Measurements from ENCODE around the gene CFAP119.

Gene CFAP119

DNA sequence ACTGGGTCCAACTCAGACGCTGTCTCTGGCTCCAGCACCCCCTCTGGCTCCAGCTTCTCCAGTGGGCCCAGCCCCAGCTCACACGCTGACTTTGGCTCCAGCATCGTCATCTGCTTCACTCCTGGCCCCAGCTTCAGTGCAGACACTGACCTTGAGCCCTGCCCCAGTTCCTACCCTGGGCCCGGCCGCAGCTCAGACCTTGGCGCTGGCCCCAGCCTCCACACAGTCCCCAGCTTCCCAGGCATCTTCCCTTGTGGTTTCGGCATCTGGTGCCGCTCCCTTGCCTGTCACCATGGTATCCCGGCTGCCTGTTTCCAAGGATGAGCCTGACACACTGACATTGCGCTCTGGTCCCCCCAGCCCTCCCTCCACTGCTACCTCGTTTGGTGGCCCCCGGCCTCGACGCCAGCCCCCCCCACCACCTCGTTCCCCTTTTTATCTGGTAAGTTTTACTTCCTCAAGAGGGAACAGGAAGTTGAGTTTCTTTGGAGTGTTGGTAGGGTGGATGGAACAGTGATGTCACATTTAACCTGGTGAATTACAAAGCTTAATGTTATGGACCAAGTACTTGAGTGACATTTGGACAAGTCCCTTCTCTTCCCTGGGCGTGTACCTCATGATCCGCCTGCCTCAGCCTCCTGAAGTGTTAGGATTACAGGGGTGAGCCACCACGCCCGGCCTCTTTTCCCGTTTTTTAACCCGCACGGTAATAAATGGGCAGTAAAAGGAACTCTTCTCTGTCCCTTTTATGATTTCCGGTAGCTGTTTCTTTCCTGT is 37.0 kb downstream of the CFAP119 start:
- Histone ChIP-seq H3K4me1 (ENCODE audit: control insufficient read depth, insufficient read depth, low read length) (peaks cover 4% of the 10 kb centered on the region), H3K9me3 (ENCODE audit: control insufficient read depth, insufficient read depth, low read length) (no peaks in the 10 kb centered on the region), H3K4me3 (ENCODE audit: low read depth, low read length) (no peak overlapping the region), H3K27me3 (ENCODE audit: control insufficient read depth, insufficient read depth, low read length) (no peaks in the 10 kb centered on the region), H3K36me3 (ENCODE audit: control insufficient read depth, insufficient read depth, low read length) (peaks cover 63% of the 10 kb centered on the region), H3K9ac (ENCODE audit: low read depth, low read length) (no peak overlapping the region)

GRCh38 chr16:30723725-30724355 is 38.0 kb downstream of the CFAP119 start:
- Histone ChIP-seq H3K4me1 (ENCODE audit: control insufficient read depth, insufficient read depth, low read length) (peaks cover 4% of the 10 kb centered on the region), H3K36me3 (ENCODE audit: control insufficient read depth, insufficient read depth, low read length) (peaks cover 60% of the 10 kb centered on the region), H3K27me3 (ENCODE audit: control insufficient read depth, insufficient read depth, low read length) (no peaks in the 10 kb centered on the region)

DNA sequence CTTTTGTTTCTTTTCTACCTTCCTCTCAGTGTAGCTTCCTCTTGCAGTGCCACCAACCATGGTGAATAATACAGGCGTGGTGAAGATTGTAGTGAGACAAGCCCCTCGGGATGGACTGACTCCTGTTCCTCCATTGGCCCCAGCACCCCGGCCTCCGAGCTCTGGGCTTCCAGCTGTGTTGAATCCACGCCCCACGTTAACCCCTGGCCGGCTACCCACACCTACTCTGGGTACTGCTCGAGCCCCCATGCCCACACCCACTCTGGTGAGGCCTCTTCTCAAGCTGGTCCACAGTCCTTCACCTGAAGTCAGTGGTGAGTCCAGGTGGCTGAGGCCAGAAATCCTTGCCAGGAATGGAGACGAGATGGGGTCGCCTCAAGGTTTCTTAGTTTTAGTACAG is 38.9 kb downstream of the CFAP119 start:
- H3K27me3 ChIP-seq (ENCODE audit: control insufficient read depth, insufficient read depth, low read length): no peaks in the 10 kb centered on the region
- H3K9ac ChIP-seq (ENCODE audit: low read depth, low read length): no peak overlapping the region
- H3K36me3 ChIP-seq (ENCODE audit: control insufficient read depth, insufficient read depth, low read length): peaks cover 63% of the 10 kb centered on the region
- H3K4me1 ChIP-seq (ENCODE audit: control insufficient read depth, insufficient read depth, low read length): no peaks in the 10 kb centered on the region
- H3K9me3 ChIP-seq (ENCODE audit: control insufficient read depth, insufficient read depth, low read length): no peaks in the 10 kb centered on the region
- H3K4me3 ChIP-seq (ENCODE audit: low read depth, low read length): no peak overlapping the region

More at GRCh38 chr16:30723725-30724355, 38.0 kb downstream of the CFAP119 start:
- no peak overlapping the region for H3K9ac ChIP-seq (ENCODE audit: low read depth, low read length)
- H3K9me3 ChIP-seq (ENCODE audit: control insufficient read depth, insufficient read depth, low read length): no peaks in the 10 kb centered on the region
- H3K4me3 ChIP-seq (ENCODE audit: low read depth, low read length): no peak overlapping the region

GRCh38 chr16:30722443-30722842 is 39.4 kb downstream of the CFAP119 start:
- Histone ChIP-seq H3K9ac (ENCODE audit: low read depth, low read length) (no peak overlapping the region), H3K36me3 (ENCODE audit: control insufficient read depth, insufficient read depth, low read length) (peaks cover 63% of the 10 kb centered on the region), H3K27me3 (ENCODE audit: control insufficient read depth, insufficient read depth, low read length) (no peaks in the 10 kb centered on the region), H3K9me3 (ENCODE audit: control insufficient read depth, insufficient read depth, low read length) (no peaks in the 10 kb centered on the region), H3K4me1 (ENCODE audit: control insufficient read depth, insufficient read depth, low read length) (no peaks in the 10 kb centered on the region), H3K4me3 (ENCODE audit: low read depth, low read length) (no peak overlapping the region)

GRCh38 chr16:30721606-30722005 is 40.3 kb downstream of the CFAP119 start:
- Histone ChIP-seq H3K36me3 (ENCODE audit: control insufficient read depth, insufficient read depth, low read length) (peaks cover 65% of the 10 kb centered on the region), H3K9me3 (ENCODE audit: control insufficient read depth, insufficient read depth, low read length) (no peaks in the 10 kb centered on the region), H3K4me3 (ENCODE audit: low read depth, low read length) (no peak overlapping the region), H3K4me1 (ENCODE audit: control insufficient read depth, insufficient read depth, low read length) (no peaks in the 10 kb centered on the region), H3K27me3 (ENCODE audit: control insufficient read depth, insufficient read depth, low read length) (no peaks in the 10 kb centered on the region), H3K9ac (ENCODE audit: low read depth, low read length) (no peak overlapping the region)

GRCh38 chr16:30721167-30721566 is 40.7 kb downstream of the CFAP119 start:
- no peaks in the 10 kb centered on the region for H3K4me1 ChIP-seq (ENCODE audit: control insufficient read depth, insufficient read depth, low read length)
- H3K9ac ChIP-seq (ENCODE audit: low read depth, low read length): no peak overlapping the region
- H3K36me3 ChIP-seq (ENCODE audit: control insufficient read depth, insufficient read depth, low read length): peaks cover 65% of the 10 kb centered on the region

GRCh38 chr16:30720694-30721093 is 41.2 kb downstream of the CFAP119 start:
- H3K36me3 ChIP-seq (ENCODE audit: control insufficient read depth, insufficient read depth, low read length): peaks cover 70% of the 10 kb centered on the region
- no peak overlapping the region for H3K9ac ChIP-seq (ENCODE audit: low read depth, low read length)
- H3K27me3 ChIP-seq (ENCODE audit: control insufficient read depth, insufficient read depth, low read length): no peaks in the 10 kb centered on the region
- H3K4me1 ChIP-seq (ENCODE audit: control insufficient read depth, insufficient read depth, low read length): no peaks in the 10 kb centered on the region
- no peak overlapping the region for H3K4me3 ChIP-seq (ENCODE audit: low read depth, low read length)
- H3K9me3 ChIP-seq (ENCODE audit: control insufficient read depth, insufficient read depth, low read length): no peaks in the 10 kb centered on the region

More at GRCh38 chr16:30721167-30721566, 40.7 kb downstream of the CFAP119 start:
- Histone ChIP-seq H3K9me3 (ENCODE audit: control insufficient read depth, insufficient read depth, low read length) (no peaks in the 10 kb centered on the region), H3K27me3 (ENCODE audit: control insufficient read depth, insufficient read depth, low read length) (no peaks in the 10 kb centered on the region), H3K4me3 (ENCODE audit: low read depth, low read length) (no peak overlapping the region)

GRCh38 chr16:30720086-30720485 is 41.8 kb downstream of the CFAP119 start:
- no peaks in the 10 kb centered on the region for H3K27me3 ChIP-seq (ENCODE audit: control insufficient read depth, insufficient read depth, low read length)
- no peaks in the 10 kb centered on the region for H3K9me3 ChIP-seq (ENCODE audit: control insufficient read depth, insufficient read depth, low read length)
- no peak overlapping the region for H3K4me3 ChIP-seq (ENCODE audit: low read depth, low read length)
- H3K4me1 ChIP-seq (ENCODE audit: control insufficient read depth, insufficient read depth, low read length): no peaks in the 10 kb centered on the region
- no peak overlapping the region for H3K9ac ChIP-seq (ENCODE audit: low read depth, low read length)
- peaks cover 72% of the 10 kb centered on the region for H3K36me3 ChIP-seq (ENCODE audit: control insufficient read depth, insufficient read depth, low read length)

GRCh38 chr16:30715750-30716445 is 46.0 kb downstream of the CFAP119 start:
- no peak overlapping the region for H3K4me3 ChIP-seq (ENCODE audit: low read depth, low read length)
- peaks cover 65% of the 10 kb centered on the region for H3K36me3 ChIP-seq (ENCODE audit: control insufficient read depth, insufficient read depth, low read length)
- H3K4me1 ChIP-seq (ENCODE audit: control insufficient read depth, insufficient read depth, low read length): no peaks in the 10 kb centered on the region
- no peaks in the 10 kb centered on the region for H3K27me3 ChIP-seq (ENCODE audit: control insufficient read depth, insufficient read depth, low read length)
- H3K9me3 ChIP-seq (ENCODE audit: control insufficient read depth, insufficient read depth, low read length): no peaks in the 10 kb centered on the region
- no peak overlapping the region for H3K9ac ChIP-seq (ENCODE audit: low read depth, low read length)

DNA sequence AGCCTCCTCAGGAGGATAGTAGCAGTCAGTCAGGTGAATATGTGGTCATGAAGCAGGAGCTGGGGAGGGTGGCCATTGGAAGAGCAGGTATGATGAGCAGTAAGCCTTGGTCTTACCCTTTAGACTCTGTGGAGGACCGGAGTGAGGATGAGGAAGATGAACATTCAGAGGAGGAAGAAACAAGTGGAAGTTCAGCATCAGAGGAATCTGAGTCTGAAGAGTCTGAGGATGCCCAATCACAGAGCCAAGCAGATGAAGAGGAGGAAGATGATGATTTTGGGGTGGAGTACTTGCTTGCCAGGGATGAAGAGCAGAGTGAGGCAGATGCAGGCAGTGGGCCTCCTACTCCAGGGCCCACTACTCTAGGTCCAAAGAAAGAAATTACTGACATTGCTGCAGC is 50.1 kb downstream of the CFAP119 start:
- Histone ChIP-seq H3K4me1 (ENCODE audit: control insufficient read depth, insufficient read depth, low read length) (no peaks in the 10 kb centered on the region), H3K9ac (ENCODE audit: low read depth, low read length) (no peak overlapping the region), H3K4me3 (ENCODE audit: low read depth, low read length) (no peak overlapping the region), H3K27me3 (ENCODE audit: control insufficient read depth, insufficient read depth, low read length) (no peaks in the 10 kb centered on the region), H3K9me3 (ENCODE audit: control insufficient read depth, insufficient read depth, low read length) (no peaks in the 10 kb centered on the region), H3K36me3 (ENCODE audit: control insufficient read depth, insufficient read depth, low read length) (peaks cover 85% of the 10 kb centered on the region)

GRCh38 chr16:30710971-30711370 is 50.9 kb downstream of the CFAP119 start:
- no peaks in the 10 kb centered on the region for H3K27me3 ChIP-seq (ENCODE audit: control insufficient read depth, insufficient read depth, low read length)

More at GRCh38 chr16:30710971-30711370, 50.9 kb downstream of the CFAP119 start:
- Histone ChIP-seq H3K4me1 (ENCODE audit: control insufficient read depth, insufficient read depth, low read length) (no peaks in the 10 kb centered on the region), H3K9ac (ENCODE audit: low read depth, low read length) (no peak overlapping the region), H3K36me3 (ENCODE audit: control insufficient read depth, insufficient read depth, low read length) (peaks cover 79% of the 10 kb centered on the region), H3K4me3 (ENCODE audit: low read depth, low read length) (no peak overlapping the region), H3K9me3 (ENCODE audit: control insufficient read depth, insufficient read depth, low read length) (no peaks in the 10 kb centered on the region)
